ENCODE measurements around the gene FGF5.
A peak's percentile ranks its signal among the peaks of the same experiment; 100 is the strongest.
"Not testable (repeated sequence)": the region's sequence is repeated elsewhere in the genome, so short reads cannot be mapped to it uniquely, and the experiment has no call there.

Gene FGF5

GRCh38 chr4:80302616-80303223 lies 36.3 kb downstream of the FGF5 start:
- no peak for DNase-seq

GRCh38 chr4:80305466-80305865 lies 39.0 kb downstream of the FGF5 start:
- DNase-seq: no peak

GRCh38 chr4:80306260-80306659 lies 39.8 kb downstream of the FGF5 start:
- no peak for DNase-seq

- DNase-seq: no peak
These were observed 40.8 kb downstream of the FGF5 start for GRCh38 chr4:80307183-80307735.

GRCh38 chr4:80307774-80308465 lies 41.5 kb downstream of the FGF5 start:
- DNase-seq: no peak

- DNase-seq: no peak
These were observed 42.0 kb downstream of the FGF5 start for GRCh38 chr4:80308466-80308822.

- no peak for DNase-seq
These were observed 43.0 kb downstream of the FGF5 start for GRCh38 chr4:80309294-80310004.

- DNase-seq: no peak
These were observed 44.7 kb downstream of the FGF5 start for GRCh38 chr4:80311130-80311529.

GRCh38 chr4:80312124-80312523 lies 45.7 kb downstream of the FGF5 start:
- DNase-seq: no peak

- no peak for DNase-seq
These were observed 47.2 kb downstream of the FGF5 start for GRCh38 chr4:80313627-80314026.

- not testable (repeated sequence) for DNase-seq
These were observed 49.4 kb downstream of the FGF5 start for GRCh38 chr4:80315848-80316247.

- no peak for DNase-seq
These were observed 54.9 kb downstream of the FGF5 start for GRCh38 chr4:80321341-80321740.

GRCh38 chr4:80321776-80322175 lies 55.3 kb downstream of the FGF5 start:
- no peak for DNase-seq

GRCh38 chr4:80322716-80323115 lies 56.3 kb downstream of the FGF5 start:
- DNase-seq: no peak

- no peak for DNase-seq
These were observed 57.7 kb downstream of the FGF5 start for GRCh38 chr4:80324171-80324570.

- DNase-seq: no peak
These were observed 65.2 kb downstream of the FGF5 start for GRCh38 chr4:80331693-80332092.

- DNase-seq: no peak
These were observed 66.7 kb downstream of the FGF5 start for GRCh38 chr4:80333121-80333520.

- no peak for DNase-seq
These were observed 68.1 kb downstream of the FGF5 start for GRCh38 chr4:80334568-80334967.

GRCh38 chr4:80335226-80335553 lies 68.7 kb downstream of the FGF5 start:
- no peak for DNase-seq

- peak; percentile 49 to 66 for DNase-seq
These were observed 69.3 kb downstream of the FGF5 start, which contains the start of gene CFAP299 for GRCh38 chr4:80335554-80336358. TSS of gene CFAP299 (plus strand) at chr4:80335730.

GRCh38 chr4:80336582-80336981 lies 70.1 kb downstream of the FGF5 start:
- DNase-seq: no peak

- DNase-seq: no peak
These were observed 73.6 kb downstream of the FGF5 start for GRCh38 chr4:80340036-80340435.
